ENCODE measurements around the gene FBXO46.

Gene FBXO46

DNA sequence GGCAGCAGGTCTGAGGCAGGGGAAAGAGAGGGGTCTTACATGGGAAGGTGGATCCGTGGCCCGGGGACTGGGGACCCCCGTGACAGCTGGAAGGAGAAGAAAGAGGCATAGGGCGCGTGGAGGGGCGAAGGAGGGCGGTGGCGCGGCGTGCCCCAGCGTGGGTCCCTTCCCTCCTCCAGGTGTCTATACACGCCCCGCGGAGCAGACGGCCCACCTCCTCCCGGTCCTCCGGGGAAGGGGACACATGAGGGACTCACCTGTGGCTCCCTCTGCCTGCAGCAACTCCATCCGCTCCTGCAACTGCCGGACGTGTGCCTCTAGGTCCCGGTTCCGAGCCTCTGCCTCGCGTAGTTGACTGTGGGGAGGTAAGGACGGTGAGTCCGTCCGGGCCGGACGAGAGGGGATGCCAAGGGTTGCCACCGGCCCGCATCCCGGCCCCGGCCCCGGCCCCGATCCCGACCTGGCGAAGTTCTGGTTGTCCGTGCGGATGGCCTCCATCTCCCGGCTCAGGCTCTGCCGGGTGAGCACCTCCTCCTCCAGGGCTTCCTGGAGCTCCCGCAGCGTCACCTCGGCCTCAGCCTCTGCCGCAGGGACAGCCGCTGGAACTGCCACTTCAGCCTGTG is 40.7 kb upstream of the FBXO46 start:
- H3K27ac ChIP-seq (ENCODE audit: low read depth, low read length), result no peak overlapping the region
- no peaks in the 10 kb centered on the region for H3K27me3 ChIP-seq (ENCODE audit: control insufficient read depth, insufficient read depth, low read length)
- peak overlapping the region; percentile 72 for H3K4me3 ChIP-seq (ENCODE audit: low read depth, low read length)
- H3K9me3 ChIP-seq (ENCODE audit: control insufficient read depth, insufficient read depth, low read depth, low read length), result no peaks in the 10 kb centered on the region
- peaks cover 15% of the 10 kb centered on the region for H3K4me1 ChIP-seq (ENCODE audit: control insufficient read depth, insufficient read depth, low read length)
- peaks cover 10% of the 10 kb centered on the region; the same call in 1 of the 2 replicates for H3K36me3 ChIP-seq (ENCODE audit: control insufficient read depth, insufficient read depth, low read length)
- peak overlapping the region; percentile 45 for H3K9ac ChIP-seq (ENCODE audit: low read length)

DNA sequence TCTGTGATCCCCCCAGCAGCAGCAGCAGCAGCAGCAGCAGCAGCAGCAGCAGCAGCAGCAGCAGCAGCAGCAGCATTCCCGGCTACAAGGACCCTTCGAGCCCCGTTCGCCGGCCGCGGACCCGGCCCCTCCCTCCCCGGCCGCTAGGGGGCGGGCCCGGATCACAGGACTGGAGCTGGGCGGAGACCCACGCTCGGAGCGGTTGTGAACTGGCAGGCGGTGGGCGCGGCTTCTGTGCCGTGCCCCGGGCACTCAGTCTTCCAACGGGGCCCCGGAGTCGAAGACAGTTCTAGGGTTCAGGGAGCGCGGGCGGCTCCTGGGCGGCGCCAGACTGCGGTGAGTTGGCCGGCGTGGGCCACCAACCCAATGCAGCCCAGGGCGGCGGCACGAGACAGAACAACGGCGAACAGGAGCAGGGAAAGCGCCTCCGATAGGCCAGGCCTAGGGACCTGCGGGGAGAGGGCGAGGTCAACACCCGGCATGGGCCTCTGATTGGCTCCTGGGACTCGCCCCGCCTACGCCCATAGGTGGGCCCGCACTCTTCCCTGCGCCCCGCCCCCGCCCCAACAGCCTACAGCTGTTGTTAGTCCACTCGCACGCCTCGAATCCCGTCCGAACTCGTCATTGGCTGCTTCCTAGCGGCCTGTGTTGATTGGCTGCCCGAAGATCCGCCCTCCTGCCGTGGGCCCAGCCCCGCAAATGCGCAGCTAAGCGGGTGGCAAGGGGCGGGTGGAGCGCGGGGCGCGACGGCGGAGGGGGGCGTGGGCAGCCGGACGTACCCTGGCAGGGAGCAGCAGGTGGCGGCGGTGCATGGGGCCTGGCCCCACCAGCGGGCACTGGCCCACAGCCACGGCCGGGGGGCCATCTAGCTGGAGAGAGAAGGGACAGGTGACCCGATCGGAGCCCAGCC is 39.8 kb upstream of the FBXO46 start:
- peaks cover 25% of the 10 kb centered on the region for H3K4me1 ChIP-seq (ENCODE audit: control insufficient read depth, insufficient read depth, low read length)
- peak overlapping the region; percentile 76; the same call in 1 of the 2 replicates for H3K27ac ChIP-seq (ENCODE audit: low read depth, low read length)
- peaks cover 9% of the 10 kb centered on the region; the same call in 1 of the 2 replicates for H3K36me3 ChIP-seq (ENCODE audit: control insufficient read depth, insufficient read depth, low read length)
- no peaks in the 10 kb centered on the region for H3K9me3 ChIP-seq (ENCODE audit: control insufficient read depth, insufficient read depth, low read depth, low read length)
- H3K27me3 ChIP-seq (ENCODE audit: control insufficient read depth, insufficient read depth, low read length), result no peaks in the 10 kb centered on the region
- peak overlapping the region; percentile 72 for H3K4me3 ChIP-seq (ENCODE audit: low read depth, low read length)
- H3K9ac ChIP-seq (ENCODE audit: low read length), result peak overlapping the region; percentile 70

DNA sequence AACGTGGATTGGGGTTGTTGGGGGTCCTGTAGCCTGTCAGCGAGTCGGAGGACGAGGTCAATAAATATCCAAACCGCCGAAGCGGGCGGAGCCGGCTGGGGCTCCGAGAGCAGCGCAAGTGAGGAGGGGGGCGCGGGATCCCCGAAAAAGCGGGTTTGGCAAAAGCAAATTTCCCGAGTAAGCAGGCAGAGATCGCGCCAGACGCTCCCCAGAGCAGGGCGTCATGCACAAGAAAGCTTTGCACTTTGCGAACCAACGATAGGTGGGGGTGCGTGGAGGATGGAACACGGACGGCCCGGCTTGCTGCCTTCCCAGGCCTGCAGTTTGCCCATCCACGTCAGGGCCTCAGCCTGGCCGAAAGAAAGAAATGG is 39.1 kb upstream of the FBXO46 start:
- peaks cover 9% of the 10 kb centered on the region; the same call in 1 of the 2 replicates for H3K36me3 ChIP-seq (ENCODE audit: control insufficient read depth, insufficient read depth, low read length)
- H3K27me3 ChIP-seq (ENCODE audit: control insufficient read depth, insufficient read depth, low read length), result no peaks in the 10 kb centered on the region
- H3K9ac ChIP-seq (ENCODE audit: low read length), result peak overlapping the region; percentile 70
- no peaks in the 10 kb centered on the region for H3K9me3 ChIP-seq (ENCODE audit: control insufficient read depth, insufficient read depth, low read depth, low read length)
- H3K4me1 ChIP-seq (ENCODE audit: control insufficient read depth, insufficient read depth, low read length), result peaks cover 32% of the 10 kb centered on the region
- H3K27ac ChIP-seq (ENCODE audit: low read depth, low read length), result peak overlapping the region; percentile 76; the same call in 1 of the 2 replicates
- peak overlapping the region; percentile 72 for H3K4me3 ChIP-seq (ENCODE audit: low read depth, low read length)

DNA sequence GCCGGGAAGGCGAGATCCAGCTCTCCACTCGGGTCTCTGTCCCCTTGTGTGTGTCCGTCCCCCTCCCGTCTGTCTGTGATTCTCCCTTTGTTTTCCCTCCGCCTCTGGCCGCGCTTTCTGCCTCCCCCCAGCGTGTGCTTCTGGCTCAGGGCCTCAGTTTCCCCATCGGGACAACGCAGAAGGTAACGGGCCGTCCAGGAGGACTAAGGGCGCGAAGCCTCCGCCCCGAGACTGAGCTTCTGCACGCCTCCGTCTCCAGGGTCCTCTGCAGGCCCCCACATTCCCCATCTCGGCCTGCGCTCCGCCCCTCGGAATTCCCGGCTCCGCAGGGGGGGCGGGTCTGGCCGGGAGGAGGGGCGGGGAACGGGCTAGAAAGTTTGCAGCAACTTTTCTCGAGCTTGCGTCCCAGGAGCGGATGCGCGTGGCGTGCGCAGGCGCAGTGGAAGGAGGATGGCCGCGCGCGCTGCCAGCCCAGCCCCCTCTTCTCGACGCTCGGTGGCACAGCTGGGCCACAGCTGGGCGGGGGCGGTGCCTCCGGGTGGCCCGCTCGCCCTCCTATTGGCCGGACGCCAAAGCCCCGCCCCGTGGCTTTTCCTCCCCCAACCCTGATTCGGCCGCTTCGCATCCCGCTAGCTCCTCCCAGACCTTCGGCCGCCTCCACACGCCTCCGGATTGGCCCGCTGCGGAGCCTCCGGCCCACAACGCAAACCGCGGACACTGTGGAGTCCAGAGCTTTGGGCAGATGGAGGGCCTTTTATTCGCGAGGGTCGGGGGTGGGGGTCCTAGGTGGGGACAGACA is 38.5 kb upstream of the FBXO46 start, which contains the start of gene SIX5:
SIX5 (minus strand) TSS at position 269 of the 799 bp plus-strand sequence. CDS start 408 bp downstream, outside the sequence.
- Histone ChIP-seq H3K36me3 (ENCODE audit: control insufficient read depth, insufficient read depth, low read length) (peaks cover 9% of the 10 kb centered on the region; the same call in 1 of the 2 replicates), H3K27me3 (ENCODE audit: control insufficient read depth, insufficient read depth, low read length) (no peaks in the 10 kb centered on the region), H3K4me3 (ENCODE audit: low read depth, low read length) (peak within 1 kb of the TSS; percentile 79), H3K4me1 (ENCODE audit: control insufficient read depth, insufficient read depth, low read length) (peaks cover 38% of the 10 kb centered on the region), H3K27ac (ENCODE audit: low read depth, low read length) (peak within 1 kb of the TSS; percentile 93), H3K9me3 (ENCODE audit: control insufficient read depth, insufficient read depth, low read depth, low read length) (no peaks in the 10 kb centered on the region), H3K9ac (ENCODE audit: low read length) (peak within 1 kb of the TSS; percentile 97)

DNA sequence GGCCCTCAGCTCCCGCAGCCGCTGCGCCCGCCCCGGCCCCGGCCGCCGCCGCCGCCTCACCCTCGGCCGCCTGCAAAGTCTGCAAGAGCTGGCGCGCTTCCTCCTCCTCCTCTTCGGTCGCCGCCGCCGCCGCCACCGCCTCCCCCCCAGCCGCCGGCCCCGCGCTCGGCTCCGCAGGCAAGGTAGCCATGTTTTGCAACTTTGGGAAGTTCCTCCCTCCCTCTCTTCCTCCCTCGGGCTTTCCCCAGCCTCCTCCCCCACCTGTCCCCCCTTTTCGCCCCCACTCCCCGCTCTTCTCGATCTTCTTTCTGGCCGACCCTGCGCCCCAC is 37.9 kb upstream of the FBXO46 start:
- Histone ChIP-seq H3K9ac (ENCODE audit: low read length) (peak overlapping the region; percentile 97), H3K36me3 (ENCODE audit: control insufficient read depth, insufficient read depth, low read length) (peaks cover 9% of the 10 kb centered on the region; the same call in 1 of the 2 replicates), H3K27me3 (ENCODE audit: control insufficient read depth, insufficient read depth, low read length) (no peaks in the 10 kb centered on the region), H3K4me1 (ENCODE audit: control insufficient read depth, insufficient read depth, low read length) (peaks cover 43% of the 10 kb centered on the region), H3K4me3 (ENCODE audit: low read depth, low read length) (peak overlapping the region; percentile 79), H3K27ac (ENCODE audit: low read depth, low read length) (peak overlapping the region; percentile 93), H3K9me3 (ENCODE audit: control insufficient read depth, insufficient read depth, low read depth, low read length) (no peaks in the 10 kb centered on the region)

DNA sequence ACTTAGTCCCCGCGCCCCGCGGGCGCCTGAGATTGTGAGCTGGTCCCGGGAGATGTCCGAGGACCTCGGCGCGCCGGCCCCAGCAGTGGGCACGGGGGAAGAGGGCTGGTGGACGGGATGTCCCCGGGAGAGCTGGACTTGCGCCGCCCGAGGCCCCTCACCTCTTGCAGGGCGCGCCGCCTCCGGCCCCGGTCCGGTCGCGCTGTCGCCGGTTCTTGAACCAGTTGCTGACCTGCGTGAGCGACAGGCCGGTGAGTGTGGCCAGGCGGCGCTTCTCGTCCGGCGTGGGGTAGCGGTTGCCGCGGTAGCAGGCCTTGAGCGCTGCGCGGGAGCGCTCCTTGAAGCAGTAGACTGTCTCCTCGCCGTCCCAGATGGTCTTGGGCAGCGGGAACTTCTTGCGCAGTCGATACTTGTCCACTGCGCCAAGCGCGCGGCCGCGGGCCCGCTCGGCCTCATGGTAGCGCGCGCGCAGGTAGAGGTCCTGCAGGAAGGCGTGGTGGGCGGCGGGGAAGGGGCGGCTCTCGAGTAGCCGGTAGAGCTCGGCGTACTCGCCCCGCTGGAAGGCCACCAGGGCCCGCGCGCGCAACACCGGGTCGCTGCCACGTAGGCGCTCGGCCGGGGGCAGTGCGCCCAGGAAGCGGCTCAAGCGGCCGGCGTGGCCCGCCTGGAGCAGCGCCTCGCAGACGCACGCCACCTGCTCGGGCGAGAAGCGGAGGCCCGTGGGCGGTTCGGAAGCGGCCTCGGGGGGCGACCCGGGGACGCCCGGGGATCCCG is 37.4 kb upstream of the FBXO46 start:
- Histone ChIP-seq H3K4me1 (ENCODE audit: control insufficient read depth, insufficient read depth, low read length) (peaks cover 48% of the 10 kb centered on the region), H3K27me3 (ENCODE audit: control insufficient read depth, insufficient read depth, low read length) (no peaks in the 10 kb centered on the region), H3K4me3 (ENCODE audit: low read depth, low read length) (peak overlapping the region; percentile 79), H3K9ac (ENCODE audit: low read length) (peak overlapping the region; percentile 97), H3K27ac (ENCODE audit: low read depth, low read length) (peak overlapping the region; percentile 16; the same call in 1 of the 2 replicates), H3K9me3 (ENCODE audit: control insufficient read depth, insufficient read depth, low read depth, low read length) (no peaks in the 10 kb centered on the region), H3K36me3 (ENCODE audit: control insufficient read depth, insufficient read depth, low read length) (peaks cover 5% of the 10 kb centered on the region; the same call in 1 of the 2 replicates)

DNA sequence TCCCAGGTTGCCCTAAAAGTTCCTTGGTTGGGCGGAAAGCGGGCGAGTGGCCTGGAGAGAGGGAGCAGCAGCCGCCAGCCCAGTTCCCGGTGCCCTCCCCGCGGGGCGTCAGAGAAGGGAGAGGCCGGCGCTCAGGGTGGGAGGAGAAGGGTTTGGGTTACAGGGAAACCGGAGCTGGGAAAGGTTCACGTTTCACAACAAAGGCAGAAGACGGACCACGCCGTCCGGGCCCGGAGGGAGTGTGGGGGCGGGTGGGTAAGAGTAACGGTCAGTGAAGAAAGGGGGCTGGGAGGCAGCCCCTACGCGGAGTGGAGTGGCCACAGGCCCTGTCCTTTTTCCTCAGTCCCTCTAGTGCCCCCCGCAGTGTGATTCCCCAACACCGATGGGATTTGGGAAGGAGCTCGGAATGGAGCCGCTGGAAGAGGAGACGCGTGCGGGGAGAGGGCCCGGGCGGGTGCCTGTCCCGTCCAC is 36.7 kb upstream of the FBXO46 start:
- H3K9me3 ChIP-seq (ENCODE audit: control insufficient read depth, insufficient read depth, low read depth, low read length), result no peaks in the 10 kb centered on the region
- peaks cover 4% of the 10 kb centered on the region; the same call in 1 of the 2 replicates for H3K36me3 ChIP-seq (ENCODE audit: control insufficient read depth, insufficient read depth, low read length)
- H3K4me3 ChIP-seq (ENCODE audit: low read depth, low read length), result peak overlapping the region; percentile 79
- H3K27me3 ChIP-seq (ENCODE audit: control insufficient read depth, insufficient read depth, low read length), result no peaks in the 10 kb centered on the region
- peak overlapping the region; percentile 48; the same call in 1 of the 2 replicates for H3K27ac ChIP-seq (ENCODE audit: low read depth, low read length)
- peaks cover 49% of the 10 kb centered on the region for H3K4me1 ChIP-seq (ENCODE audit: control insufficient read depth, insufficient read depth, low read length)
- H3K9ac ChIP-seq (ENCODE audit: low read length), result peak overlapping the region; percentile 97

DNA sequence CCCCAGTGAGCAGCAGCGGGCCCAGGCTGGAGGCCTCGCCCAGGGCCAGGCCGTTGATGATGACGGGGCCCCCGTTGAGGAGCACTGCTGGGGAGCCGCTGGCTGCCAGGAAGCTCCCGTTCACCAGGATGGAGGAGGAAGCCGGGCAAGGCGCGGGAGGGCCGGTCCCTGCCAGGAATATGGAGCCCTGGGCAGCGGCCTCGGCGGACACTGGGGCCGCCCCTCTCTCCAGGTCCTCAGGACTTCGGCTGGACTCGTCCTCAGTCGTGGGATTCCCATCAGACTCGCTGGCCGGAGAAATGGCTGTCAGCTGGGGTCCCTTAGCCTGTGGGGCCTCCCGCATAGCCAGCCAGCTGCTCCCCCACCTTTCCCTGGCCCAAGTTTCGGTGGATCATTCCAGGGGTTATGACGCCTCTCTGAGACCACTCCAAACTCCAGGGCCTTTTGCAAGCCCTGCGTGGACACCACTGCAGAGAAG is 36.2 kb upstream of the FBXO46 start:
- Histone ChIP-seq H3K27me3 (ENCODE audit: control insufficient read depth, insufficient read depth, low read length) (no peaks in the 10 kb centered on the region), H3K9ac (ENCODE audit: low read length) (peak overlapping the region; percentile 50), H3K36me3 (ENCODE audit: control insufficient read depth, insufficient read depth, low read length) (no peaks in the 10 kb centered on the region), H3K4me1 (ENCODE audit: control insufficient read depth, insufficient read depth, low read length) (peaks cover 47% of the 10 kb centered on the region), H3K4me3 (ENCODE audit: low read depth, low read length) (peak overlapping the region; percentile 79), H3K27ac (ENCODE audit: low read depth, low read length) (peak overlapping the region; percentile 48; the same call in 1 of the 2 replicates), H3K9me3 (ENCODE audit: control insufficient read depth, insufficient read depth, low read depth, low read length) (no peaks in the 10 kb centered on the region)

DNA sequence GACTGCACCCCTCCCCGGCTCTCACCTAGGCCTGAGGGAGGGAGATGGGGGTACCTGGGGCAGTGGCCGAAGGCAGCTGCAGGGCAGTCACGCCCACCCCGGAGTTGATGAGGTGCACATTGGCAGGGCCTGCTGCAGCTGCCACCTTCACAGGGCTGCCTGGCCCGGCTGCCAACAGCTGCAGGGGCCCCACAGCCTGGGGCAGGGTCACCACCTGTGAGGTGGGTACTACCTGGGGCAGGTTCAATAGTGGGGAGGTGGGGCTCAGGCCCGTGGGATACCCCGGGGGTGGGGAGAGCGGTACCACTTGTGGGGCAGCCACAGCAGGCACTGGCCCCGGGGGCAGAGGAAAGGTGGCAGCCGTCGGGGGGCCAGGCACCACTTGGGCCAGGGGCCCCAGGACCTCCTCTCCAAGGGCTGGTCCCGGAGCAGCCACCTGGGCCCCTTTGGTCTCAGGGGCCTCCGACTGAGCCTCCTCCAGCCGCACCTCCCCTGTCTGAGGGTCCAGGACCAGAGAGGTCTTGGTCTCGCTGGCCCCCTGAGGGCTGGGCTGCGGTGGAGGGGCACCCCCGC is 35.7 kb upstream of the FBXO46 start:
- Histone ChIP-seq H3K36me3 (ENCODE audit: control insufficient read depth, insufficient read depth, low read length) (no peaks in the 10 kb centered on the region), H3K9me3 (ENCODE audit: control insufficient read depth, insufficient read depth, low read depth, low read length) (no peaks in the 10 kb centered on the region), H3K27ac (ENCODE audit: low read depth, low read length) (no peak overlapping the region; the same call in 1 of the 2 replicates), H3K9ac (ENCODE audit: low read length) (no peak overlapping the region), H3K4me1 (ENCODE audit: control insufficient read depth, insufficient read depth, low read length) (peaks cover 45% of the 10 kb centered on the region), H3K4me3 (ENCODE audit: low read depth, low read length) (peak overlapping the region; percentile 79), H3K27me3 (ENCODE audit: control insufficient read depth, insufficient read depth, low read length) (no peaks in the 10 kb centered on the region)

All from HUES6 (cell line).